ENCODE data around the gene CYP27C1.
"Not testable (repeated sequence)": the region's sequence is repeated elsewhere in the genome, so short reads cannot be mapped to it uniquely, and the experiment has no call there.

The CYP27C1 gene, protein sequence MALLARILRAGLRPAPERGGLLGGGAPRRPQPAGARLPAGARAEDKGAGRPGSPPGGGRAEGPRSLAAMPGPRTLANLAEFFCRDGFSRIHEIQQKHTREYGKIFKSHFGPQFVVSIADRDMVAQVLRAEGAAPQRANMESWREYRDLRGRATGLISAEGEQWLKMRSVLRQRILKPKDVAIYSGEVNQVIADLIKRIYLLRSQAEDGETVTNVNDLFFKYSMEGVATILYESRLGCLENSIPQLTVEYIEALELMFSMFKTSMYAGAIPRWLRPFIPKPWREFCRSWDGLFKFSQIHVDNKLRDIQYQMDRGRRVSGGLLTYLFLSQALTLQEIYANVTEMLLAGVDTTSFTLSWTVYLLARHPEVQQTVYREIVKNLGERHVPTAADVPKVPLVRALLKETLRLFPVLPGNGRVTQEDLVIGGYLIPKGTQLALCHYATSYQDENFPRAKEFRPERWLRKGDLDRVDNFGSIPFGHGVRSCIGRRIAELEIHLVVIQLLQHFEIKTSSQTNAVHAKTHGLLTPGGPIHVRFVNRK

DNA sequence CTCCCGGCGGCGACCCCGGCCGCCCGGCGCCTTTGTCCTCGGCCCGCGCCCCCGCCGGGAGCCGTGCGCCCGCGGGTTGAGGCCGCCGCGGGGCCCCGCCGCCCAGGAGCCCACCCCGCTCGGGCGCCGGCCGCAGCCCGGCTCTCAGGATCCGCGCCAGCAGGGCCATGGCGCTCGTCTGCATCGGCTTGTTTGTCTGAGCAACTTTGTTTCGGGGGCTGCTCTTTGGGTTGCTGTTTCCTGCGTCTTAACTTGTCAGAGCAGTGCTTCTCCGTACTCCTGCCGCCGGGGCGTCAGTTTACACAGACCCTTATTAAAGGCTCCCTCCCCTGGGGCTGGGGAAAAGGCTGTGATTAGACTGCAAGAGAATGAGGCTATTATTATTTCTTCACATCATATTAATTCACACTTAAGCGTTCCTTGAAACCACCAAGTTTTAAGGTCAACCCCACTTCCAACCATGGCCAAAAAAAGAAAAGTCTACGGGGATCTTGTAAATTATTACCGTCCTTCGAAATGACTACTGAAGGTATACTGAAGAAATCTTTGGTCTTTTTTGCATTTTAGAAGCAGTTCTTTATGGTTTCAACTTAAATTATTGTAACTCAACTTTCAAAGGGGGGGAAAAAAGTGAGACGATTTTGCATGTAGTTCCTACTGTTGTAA lies at the start of gene CYP27C1:
Gene CYP27C1, minus strand, starts transcription at position 198 of the 666 bp plus-strand sequence. Its CDS starts 29 bp downstream, at position 169.
- H3K9me3 ChIP-seq (ENCODE audit: control insufficient read depth in 5 of 5, low read length in 5 of 5), result peaks cover 0 to 12% (median 0%) of the 10 kb centered on the region in 5 donors
- H3K27ac ChIP-seq (ENCODE audit: low read depth, low read length), result no peak within 1 kb of the TSS
- H3K4me3 ChIP-seq (ENCODE audit: low read depth in 1 of 5, low read length in 5 of 5), result peak within 1 kb of the TSS; percentile 48 to 71 (median 65)
- peak within 1 kb of the TSS in 3 of 5 donors; percentile 24 to 52 (median 48) for H3K9ac ChIP-seq (ENCODE audit: low read length in 5 of 5)
- H3K27me3 ChIP-seq (ENCODE audit: control insufficient read depth in 5 of 5, insufficient read depth in 4 of 5, low read length in 5 of 5), result peaks cover 8 to 31% (median 20%) of the 10 kb centered on the region in 5 donors
- no peaks in the 10 kb centered on the region for H3K36me3 ChIP-seq (ENCODE audit: control insufficient read depth in 5 of 5, insufficient read depth in 5 of 5, low read length in 5 of 5)
- H3K4me1 ChIP-seq (ENCODE audit: control insufficient read depth in 5 of 5, insufficient read depth in 5 of 5, low read length in 5 of 5), result peaks cover 1 to 23% (median 22%) of the 10 kb centered on the region in 5 donors

DNA sequence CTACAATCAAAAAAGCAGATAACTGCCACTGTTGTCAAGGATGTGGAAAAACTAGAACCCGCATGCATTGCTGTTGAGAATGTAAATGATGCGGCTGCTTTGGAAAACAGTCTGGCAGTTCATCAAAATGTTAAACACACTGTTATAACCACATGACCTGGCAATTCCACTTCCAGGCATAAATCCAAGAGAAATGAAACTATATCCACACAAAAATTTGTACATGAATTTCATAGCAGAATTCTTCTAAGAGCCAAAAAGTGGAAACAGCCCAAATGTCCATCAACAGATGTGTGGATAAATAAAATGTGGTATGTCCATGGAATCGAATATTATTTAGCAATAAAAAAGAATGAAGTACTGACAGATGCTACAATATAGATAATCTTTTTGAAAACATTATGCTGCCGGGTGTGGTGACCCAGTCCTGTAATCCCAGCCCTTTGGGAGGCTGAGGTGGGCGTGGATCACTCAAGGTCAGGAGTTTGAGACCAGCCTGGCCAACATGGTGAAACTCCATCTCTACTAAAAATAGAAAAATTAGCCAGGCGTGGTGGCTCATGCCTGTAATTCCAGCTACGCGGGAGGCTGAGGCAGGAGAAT lies 41.8 kb upstream of the CYP27C1 start:
- H3K27me3 ChIP-seq (ENCODE audit: control insufficient read depth in 5 of 5, insufficient read depth in 4 of 5, low read length in 5 of 5), result no peaks in the 10 kb centered on the region
- H3K36me3 ChIP-seq (ENCODE audit: control insufficient read depth in 5 of 5, insufficient read depth in 5 of 5, low read length in 5 of 5), result peaks cover 15 to 58% (median 47%) of the 10 kb centered on the region in 5 donors
- H3K9ac ChIP-seq (ENCODE audit: low read length in 5 of 5), result no peak overlapping the region
- no peaks in the 10 kb centered on the region for H3K9me3 ChIP-seq (ENCODE audit: control insufficient read depth in 5 of 5, low read length in 5 of 5)
- H3K4me3 ChIP-seq (ENCODE audit: low read depth in 1 of 5, low read length in 5 of 5), result no peak overlapping the region
- no peaks in the 10 kb centered on the region for H3K4me1 ChIP-seq (ENCODE audit: control insufficient read depth in 5 of 5, insufficient read depth in 5 of 5, low read length in 5 of 5)
- H3K27ac ChIP-seq (ENCODE audit: low read depth, low read length), result no peak overlapping the region

DNA sequence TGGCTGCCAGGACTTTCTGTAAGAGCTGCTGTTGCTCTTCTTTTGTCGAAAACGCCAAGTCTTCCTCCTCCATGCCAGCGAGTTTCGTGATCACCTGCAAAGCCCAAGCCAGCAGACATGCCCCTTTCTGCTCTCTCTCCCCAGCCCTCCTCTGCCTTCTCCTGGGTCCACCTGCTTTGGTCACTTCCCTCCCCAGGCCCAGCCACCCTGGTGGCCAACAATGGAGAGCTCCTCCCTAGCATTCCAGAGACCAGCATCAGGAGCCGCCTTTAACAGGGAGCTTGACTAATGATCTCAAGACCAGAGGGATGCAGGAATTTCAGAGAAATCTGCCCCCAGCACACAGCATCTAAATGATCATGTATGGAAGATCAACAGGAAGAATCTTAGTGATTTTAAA lies 39.3 kb upstream of the CYP27C1 start:
- Histone ChIP-seq H3K9me3 (ENCODE audit: control insufficient read depth in 5 of 5, low read length in 5 of 5) (no peaks in the 10 kb centered on the region), H3K36me3 (ENCODE audit: control insufficient read depth in 5 of 5, insufficient read depth in 5 of 5, low read length in 5 of 5) (peaks cover 17 to 69% (median 54%) of the 10 kb centered on the region in 5 donors), H3K9ac (ENCODE audit: low read length in 5 of 5) (no peak overlapping the region), H3K27me3 (ENCODE audit: control insufficient read depth in 5 of 5, insufficient read depth in 4 of 5, low read length in 5 of 5) (no peaks in the 10 kb centered on the region), H3K27ac (ENCODE audit: low read depth, low read length) (no peak overlapping the region), H3K4me3 (ENCODE audit: low read depth in 1 of 5, low read length in 5 of 5) (no peak overlapping the region), H3K4me1 (ENCODE audit: control insufficient read depth in 5 of 5, insufficient read depth in 5 of 5, low read length in 5 of 5) (no peaks in the 10 kb centered on the region)

DNA sequence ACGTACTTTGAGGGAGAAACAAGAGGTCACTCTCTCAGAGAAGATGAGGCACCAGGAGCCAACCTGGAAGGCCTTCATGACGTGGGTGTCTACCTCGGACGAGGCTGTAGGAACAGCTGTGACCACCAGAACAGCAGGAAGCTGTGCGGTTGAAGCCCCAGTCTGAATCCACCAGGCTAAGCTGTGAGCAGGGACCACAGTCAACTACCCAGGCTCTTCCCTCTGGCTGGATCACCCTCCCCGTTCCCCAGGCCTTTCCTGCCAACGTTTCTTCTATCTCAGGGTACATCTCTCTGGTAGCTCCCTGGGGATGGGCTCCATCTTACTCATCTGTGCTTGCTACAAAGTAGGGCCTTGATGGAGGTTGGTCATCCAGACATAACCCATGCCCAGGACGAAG lies 36.8 kb upstream of the CYP27C1 start:
- Histone ChIP-seq H3K4me3 (ENCODE audit: low read depth in 1 of 5, low read length in 5 of 5) (no peak overlapping the region), H3K36me3 (ENCODE audit: control insufficient read depth in 5 of 5, insufficient read depth in 5 of 5, low read length in 5 of 5) (peaks cover 13 to 61% (median 54%) of the 10 kb centered on the region in 5 donors), H3K9ac (ENCODE audit: low read length in 5 of 5) (no peak overlapping the region), H3K9me3 (ENCODE audit: control insufficient read depth in 5 of 5, low read length in 5 of 5) (no peaks in the 10 kb centered on the region), H3K27ac (ENCODE audit: low read depth, low read length) (no peak overlapping the region), H3K27me3 (ENCODE audit: control insufficient read depth in 5 of 5, insufficient read depth in 4 of 5, low read length in 5 of 5) (no peaks in the 10 kb centered on the region), H3K4me1 (ENCODE audit: control insufficient read depth in 5 of 5, insufficient read depth in 5 of 5, low read length in 5 of 5) (no peaks in the 10 kb centered on the region)

DNA sequence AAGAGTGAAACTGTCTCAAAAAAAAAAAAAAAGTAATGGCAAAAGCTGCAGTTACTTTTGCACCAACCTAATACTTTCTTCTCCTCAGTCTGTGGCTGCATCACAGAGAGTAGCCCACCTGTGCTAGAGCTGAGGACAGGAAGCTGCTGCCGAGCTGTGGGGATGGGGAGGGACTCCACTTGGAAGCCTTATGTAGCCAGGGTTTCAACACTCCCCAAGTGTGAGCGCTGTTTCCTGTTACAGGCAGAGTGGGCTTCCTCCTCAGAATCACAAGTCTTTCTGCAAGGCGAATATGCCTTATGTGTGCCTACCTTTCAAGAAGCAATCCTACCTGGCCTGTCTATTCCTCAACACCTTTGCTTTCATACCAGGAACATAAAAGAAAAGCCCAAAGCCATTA lies 36.3 kb upstream of the CYP27C1 start:
- Histone ChIP-seq H3K4me1 (ENCODE audit: control insufficient read depth in 5 of 5, insufficient read depth in 5 of 5, low read length in 5 of 5) (no peaks in the 10 kb centered on the region), H3K4me3 (ENCODE audit: low read depth in 1 of 5, low read length in 5 of 5) (no peak overlapping the region), H3K9me3 (ENCODE audit: control insufficient read depth in 5 of 5, low read length in 5 of 5) (no peaks in the 10 kb centered on the region), H3K36me3 (ENCODE audit: control insufficient read depth in 5 of 5, insufficient read depth in 5 of 5, low read length in 5 of 5) (peaks cover 13 to 58% (median 50%) of the 10 kb centered on the region in 5 donors), H3K9ac (ENCODE audit: low read length in 5 of 5) (no peak overlapping the region), H3K27ac (ENCODE audit: low read depth, low read length) (no peak overlapping the region), H3K27me3 (ENCODE audit: control insufficient read depth in 5 of 5, insufficient read depth in 4 of 5, low read length in 5 of 5) (no peaks in the 10 kb centered on the region)

DNA sequence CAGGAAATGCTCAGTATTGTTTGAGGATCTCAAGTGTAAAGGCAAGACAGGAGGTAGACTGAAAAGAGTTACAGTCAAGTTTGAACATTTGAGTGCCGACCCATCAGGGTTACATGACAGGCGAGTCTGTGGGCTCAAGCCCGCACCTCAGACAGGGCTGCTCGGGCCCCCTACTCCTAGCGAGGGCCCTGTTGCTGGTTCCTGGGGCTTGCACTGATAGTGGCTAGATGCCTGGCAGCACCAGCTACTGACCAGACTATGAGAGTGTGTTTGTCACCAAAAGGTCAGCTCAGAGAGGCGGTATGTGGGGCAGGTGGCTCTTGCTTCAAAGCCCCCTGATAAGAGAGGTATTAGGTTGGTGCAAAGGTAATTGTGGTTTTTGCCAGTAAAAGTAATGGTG lies 35.6 kb upstream of the CYP27C1 start:
- no peaks in the 10 kb centered on the region for H3K4me1 ChIP-seq (ENCODE audit: control insufficient read depth in 5 of 5, insufficient read depth in 5 of 5, low read length in 5 of 5)
- H3K27me3 ChIP-seq (ENCODE audit: control insufficient read depth in 5 of 5, insufficient read depth in 4 of 5, low read length in 5 of 5), result no peaks in the 10 kb centered on the region
- no peak overlapping the region for H3K4me3 ChIP-seq (ENCODE audit: low read depth in 1 of 5, low read length in 5 of 5)
- H3K36me3 ChIP-seq (ENCODE audit: control insufficient read depth in 5 of 5, insufficient read depth in 5 of 5, low read length in 5 of 5), result peaks cover 12 to 51% (median 43%) of the 10 kb centered on the region in 5 donors
- no peak overlapping the region for H3K9ac ChIP-seq (ENCODE audit: low read length in 5 of 5)
- H3K9me3 ChIP-seq (ENCODE audit: control insufficient read depth in 5 of 5, low read length in 5 of 5), result no peaks in the 10 kb centered on the region
- no peak overlapping the region for H3K27ac ChIP-seq (ENCODE audit: low read depth, low read length)

DNA sequence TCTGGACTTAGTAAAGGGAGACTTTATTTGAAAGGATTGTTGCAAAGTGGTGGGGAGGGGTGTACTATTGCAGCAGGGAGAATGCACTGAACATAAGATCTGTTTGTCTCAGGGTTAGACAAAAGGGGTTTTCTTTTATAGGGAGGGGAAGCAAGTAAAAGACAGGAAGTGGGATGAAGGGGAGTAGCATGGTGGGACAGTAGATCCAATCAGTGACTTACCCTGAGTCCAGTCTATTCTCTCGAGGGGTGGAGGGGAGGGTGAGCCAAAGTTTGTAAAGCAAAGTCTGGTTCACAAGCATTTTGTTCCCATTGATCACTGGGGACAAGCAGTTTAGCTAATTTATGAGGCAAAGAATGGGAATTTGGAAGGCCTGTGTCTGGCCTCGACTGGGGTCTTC lies 35.0 kb upstream of the CYP27C1 start:
- Histone ChIP-seq H3K9ac (ENCODE audit: low read length in 5 of 5) (no peak overlapping the region), H3K9me3 (ENCODE audit: control insufficient read depth in 5 of 5, low read length in 5 of 5) (no peaks in the 10 kb centered on the region), H3K36me3 (ENCODE audit: control insufficient read depth in 5 of 5, insufficient read depth in 5 of 5, low read length in 5 of 5) (peaks cover 6 to 45% (median 38%) of the 10 kb centered on the region in 5 donors), H3K4me3 (ENCODE audit: low read depth in 1 of 5, low read length in 5 of 5) (no peak overlapping the region), H3K27me3 (ENCODE audit: control insufficient read depth in 5 of 5, insufficient read depth in 4 of 5, low read length in 5 of 5) (no peaks in the 10 kb centered on the region), H3K4me1 (ENCODE audit: control insufficient read depth in 5 of 5, insufficient read depth in 5 of 5, low read length in 5 of 5) (no peaks in the 10 kb centered on the region), H3K27ac (ENCODE audit: low read depth, low read length) (no peak overlapping the region)

DNA sequence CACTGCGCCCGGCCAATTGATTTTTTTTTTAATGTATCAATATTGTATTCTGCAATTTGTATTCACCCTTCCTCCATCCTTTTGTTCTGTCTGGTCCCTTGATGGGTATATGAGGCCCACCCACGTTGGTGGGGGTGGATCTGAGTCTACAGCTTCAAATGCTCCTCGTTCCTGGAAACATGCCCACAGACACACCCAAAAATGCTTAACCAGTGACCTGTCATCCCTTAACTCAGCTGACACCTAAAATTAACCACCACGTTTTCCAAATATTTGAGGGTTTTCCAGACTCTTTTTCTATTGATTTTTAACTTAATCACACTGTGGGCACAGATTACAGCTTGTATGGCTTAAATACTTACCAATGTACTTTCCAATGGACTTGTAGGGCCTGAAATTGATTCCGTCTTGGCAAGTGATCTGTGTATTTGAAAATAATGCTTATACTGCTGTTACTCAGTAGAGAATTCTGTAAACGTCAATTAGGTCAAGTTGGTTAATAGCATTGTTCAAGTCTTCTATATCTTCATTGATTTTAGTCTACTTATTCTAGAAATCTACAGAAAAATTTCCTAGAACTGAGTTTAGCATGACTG lies 34.4 kb upstream of the CYP27C1 start:
- Histone ChIP-seq H3K27me3 (ENCODE audit: control insufficient read depth in 5 of 5, insufficient read depth in 4 of 5, low read length in 5 of 5) (no peaks in the 10 kb centered on the region), H3K4me3 (ENCODE audit: low read depth in 1 of 5, low read length in 5 of 5) (no peak overlapping the region), H3K9me3 (ENCODE audit: control insufficient read depth in 5 of 5, low read length in 5 of 5) (no peaks in the 10 kb centered on the region), H3K9ac (ENCODE audit: low read length in 5 of 5) (no peak overlapping the region), H3K36me3 (ENCODE audit: control insufficient read depth in 5 of 5, insufficient read depth in 5 of 5, low read length in 5 of 5) (peaks cover 6 to 39% (median 31%) of the 10 kb centered on the region in 5 donors), H3K27ac (ENCODE audit: low read depth, low read length) (no peak overlapping the region), H3K4me1 (ENCODE audit: control insufficient read depth in 5 of 5, insufficient read depth in 5 of 5, low read length in 5 of 5) (no peaks in the 10 kb centered on the region)

DNA sequence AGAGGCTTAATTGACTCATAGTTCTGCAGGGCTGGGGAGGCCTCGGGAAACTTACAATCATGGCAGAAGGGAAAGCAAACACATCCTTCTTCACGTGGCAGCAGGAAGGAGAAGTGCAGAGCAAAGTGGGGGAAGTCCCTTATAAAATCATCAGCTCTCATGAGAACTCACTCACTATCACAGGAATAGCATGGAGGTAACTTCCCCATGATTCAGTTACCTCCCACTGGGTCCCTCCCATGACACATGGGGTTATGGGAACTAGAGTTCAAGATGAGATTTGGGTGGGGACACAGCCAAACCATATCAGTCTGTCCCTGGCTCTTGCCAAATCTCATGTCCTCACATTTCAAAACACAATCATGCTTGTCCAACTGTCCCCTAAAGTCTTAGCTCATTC lies 21.1 kb upstream of the CYP27C1 start:
- H3K9me3 ChIP-seq (ENCODE audit: control insufficient read depth in 5 of 5, low read length in 5 of 5); H3K4me3 ChIP-seq (ENCODE audit: low read depth in 1 of 5, low read length in 5 of 5); H3K27ac ChIP-seq (ENCODE audit: low read depth, low read length); H3K27me3 ChIP-seq (ENCODE audit: control insufficient read depth in 5 of 5, insufficient read depth in 4 of 5, low read length in 5 of 5); H3K9ac ChIP-seq (ENCODE audit: low read length in 5 of 5); H3K36me3 ChIP-seq (ENCODE audit: control insufficient read depth in 5 of 5, insufficient read depth in 5 of 5, low read length in 5 of 5); H3K4me1 ChIP-seq (ENCODE audit: control insufficient read depth in 5 of 5, insufficient read depth in 5 of 5, low read length in 5 of 5): not testable (repeated sequence)
